ENCODE results near the gene ATXN2L.

Gene ATXN2L

GRCh38 chr16:28839004-28839639, 16.3 kb downstream of the ATXN2L start:
- in situ Hi-C loops (cut with MboI; ENCODE audit: low sequenced_read_pairs, unreplicated experiment): no loop called here
- no peak for DNase-seq (ENCODE audit: low spot score)
- no peak for TF ChIP-seq CTCF (IDR thresholded peaks at IDR 0.05; ENCODE audit: borderline replicate concordance, control extremely low read depth, extremely low read depth, insufficient read depth, missing control alignments)

GRCh38 chr16:28839899-28840298, 17.1 kb downstream of the ATXN2L start:
- in situ Hi-C loops (cut with MboI; ENCODE audit: low sequenced_read_pairs, unreplicated experiment): no loop called here
- DNase-seq (ENCODE audit: low spot score): peak; percentile 17
- TF ChIP-seq CTCF (IDR thresholded peaks at IDR 0.05; ENCODE audit: borderline replicate concordance, control extremely low read depth, extremely low read depth, insufficient read depth, missing control alignments): no peak

GRCh38 chr16:28842696-28843095, 19.9 kb downstream of the ATXN2L start:
- in situ Hi-C loops (cut with MboI; ENCODE audit: low sequenced_read_pairs, unreplicated experiment): no loop called here
- DNase-seq (ENCODE audit: low spot score): no peak
- TF ChIP-seq CTCF (IDR thresholded peaks at IDR 0.05; ENCODE audit: borderline replicate concordance, control extremely low read depth, extremely low read depth, insufficient read depth, missing control alignments): no peak

- no peak for TF ChIP-seq CTCF (IDR thresholded peaks at IDR 0.05; ENCODE audit: borderline replicate concordance, control extremely low read depth, extremely low read depth, insufficient read depth, missing control alignments)
- in situ Hi-C loops (cut with MboI; ENCODE audit: low sequenced_read_pairs, unreplicated experiment): no loop called here
- DNase-seq (ENCODE audit: low spot score): no peak
Observed at GRCh38 chr16:28843766-28844165, 21.0 kb downstream of the ATXN2L start.

- DNase-seq (ENCODE audit: low spot score): no peak
- TF ChIP-seq CTCF (IDR thresholded peaks at IDR 0.05; ENCODE audit: borderline replicate concordance, control extremely low read depth, extremely low read depth, insufficient read depth, missing control alignments): no peak
- in situ Hi-C loops (cut with MboI; ENCODE audit: low sequenced_read_pairs, unreplicated experiment): no loop called here
Observed at GRCh38 chr16:28844226-28844885, 21.6 kb downstream of the ATXN2L start.

GRCh38 chr16:28845293-28845692, 22.5 kb downstream of the ATXN2L start:
- DNase-seq (ENCODE audit: low spot score): peak; percentile 59
- in situ Hi-C loops (cut with MboI; ENCODE audit: low sequenced_read_pairs, unreplicated experiment): no loop called here

More at GRCh38 chr16:28845293-28845692, 22.5 kb downstream of the ATXN2L start:
- TF ChIP-seq CTCF (IDR thresholded peaks at IDR 0.05; ENCODE audit: borderline replicate concordance, control extremely low read depth, extremely low read depth, insufficient read depth, missing control alignments): no peak
